Endometrial microvascular endothelial cells (primary cell): ENCODE measurements around the gene DENND2C. TPM values are rescaled to one million over a fixed set of nuclear protein-coding genes. Genes with fewer than 3 reads are reported as not detected.
"Not testable (repeated sequence)": the region's sequence is repeated elsewhere in the genome, so short reads cannot be mapped to it uniquely, and the experiment has no call there.

Experiments used
- in situ Hi-C: cut with HindIII; loops from 2 replicates; pipeline ENCODE4 v1.10.0; 2017; ENCODE audit warnings: low sequenced_read_pairs, low pct_unique_long_range_greater_than_20kb; ENCODE audit errors: inconsistent ontology term
- total RNA-seq: library from RNA; depleted of rRNA; stranded (reverse); fragments of >200 nt; gene quantifications from one replicate; pipeline ENCODE4 v1.2.3, GENCODE V29; 2015; ENCODE audit errors: inconsistent ontology term

Gene DENND2C
- total RNA-seq, 1 donor from 2014 or later = 0.37 TPM

- in situ Hi-C loops = no loop called here
These were observed 51.2 kb downstream of the DENND2C start for GRCh38 chr1:114618606-114619005.

GRCh38 chr1:114610546-114611245, 59.2 kb downstream of the DENND2C start:
- in situ Hi-C loops = no loop called here

GRCh38 chr1:114609826-114610225, 60.0 kb downstream of the DENND2C start:
- in situ Hi-C loops = no loop called here

GRCh38 chr1:114609026-114609425, 60.8 kb downstream of the DENND2C start:
- in situ Hi-C loops = no loop called here

- in situ Hi-C loops = no loop called here
These were observed 62.6 kb downstream of the DENND2C start for GRCh38 chr1:114607223-114607622.

GRCh38 chr1:114597949-114598348, 71.9 kb downstream of the DENND2C start:
- in situ Hi-C loops = no loop called here

GRCh38 chr1:114595602-114596001, 74.2 kb downstream of the DENND2C start:
- in situ Hi-C loops = no loop called here

GRCh38 chr1:114594046-114594445, 75.8 kb downstream of the DENND2C start:
- in situ Hi-C loops = no loop called here

- in situ Hi-C loops = no loop called here
These were observed 80.7 kb downstream of the DENND2C start for GRCh38 chr1:114589122-114589521.

- in situ Hi-C loops = no loop called here
These were observed 81.6 kb downstream of the DENND2C start for GRCh38 chr1:114588196-114588689.

- in situ Hi-C loops = no loop called here
These were observed 82.5 kb downstream of the DENND2C start for GRCh38 chr1:114587203-114587991.

GRCh38 chr1:114586513-114587047, 83.3 kb downstream of the DENND2C start:
- in situ Hi-C loops = no loop called here

- in situ Hi-C loops = no loop called here
These were observed 84.6 kb downstream of the DENND2C start for GRCh38 chr1:114585231-114585630.

- in situ Hi-C loops = no loop called here
These were observed 88.2 kb downstream of the DENND2C start, which contains the start of gene BCAS2 for GRCh38 chr1:114581335-114582287. Gene BCAS2, minus strand, starts transcription at chr1:114581615. Its CDS starts 24 bp downstream, at chr1:114581591.

- in situ Hi-C loops = no loop called here
These were observed 95.5 kb downstream of the DENND2C start for GRCh38 chr1:114574365-114574764.

GRCh38 chr1:114564141-114564540, 105.7 kb downstream of the DENND2C start:
- in situ Hi-C loops = no loop called here

- in situ Hi-C loops = not testable (repeated sequence)
These were observed 106.8 kb downstream of the DENND2C start for GRCh38 chr1:114562978-114563510.

- in situ Hi-C loops = no loop called here
These were observed 108.5 kb downstream of the DENND2C start for GRCh38 chr1:114561333-114561732.
